Lung (tissue), 12 donors: Measurements from ENCODE around the gene SLC9A9. TPM values are rescaled to one million over a fixed set of nuclear protein-coding genes. Genes with fewer than 3 reads are reported as not detected.

Experiments
- ATAC-seq: fragments of 200-7000 bp; cut with Tn5 transposase; one replicate; pipeline ENCODE4 v1.9.1; 2020; ENCODE audit warnings: moderate number of reproducible peaks; ENCODE audit not compliant: insufficient read depth, low FRiP score
- DNase-seq, 3 donors: peaks; one replicate each; pipeline ENCODE4 v3.0.0-alpha.2; 2013 to 2017
- H3K27ac ChIP-seq, 2 donors: one replicate each; pipeline ENCODE4 v1.5.1; 2013; ENCODE audit warnings: mild to moderate bottlenecking in 2 of 2, moderate library complexity in 2 of 2, control low read depth in 1 of 2, inconsistent platforms in 1 of 2, low read depth in 1 of 2, low read length in 1 of 2
- H3K27me3 ChIP-seq, 3 donors: one replicate each; pipeline ENCODE4 v1.5.1; 2013; ENCODE audit warnings: low read length in 2 of 3; ENCODE audit not compliant: control insufficient read depth in 3 of 3, insufficient read depth in 3 of 3
- H3K36me3 ChIP-seq, 4 donors: one replicate each; pipeline ENCODE4 v1.5.1; 2013; ENCODE audit warnings: low read length in 4 of 4, mild to moderate bottlenecking in 1 of 4, moderate library complexity in 1 of 4; ENCODE audit not compliant: control insufficient read depth in 4 of 4, insufficient read depth in 4 of 4
- H3K4me1 ChIP-seq, 5 donors: one replicate each; pipeline ENCODE4 v1.5.1; 2013; ENCODE audit warnings: low read length in 5 of 5, mild to moderate bottlenecking in 2 of 5, moderate library complexity in 1 of 5; ENCODE audit not compliant: control insufficient read depth in 5 of 5, insufficient read depth in 5 of 5
- H3K4me3 ChIP-seq: one replicate; pipeline ENCODE4 v1.5.1; 2013; ENCODE audit warnings: mild to moderate bottlenecking, control low read depth, moderate library complexity
- H3K9ac ChIP-seq, 2 donors: one replicate each; pipeline ENCODE4 v1.5.1; 2013; ENCODE audit warnings: low read length in 2 of 2, control low read depth in 1 of 2; ENCODE audit not compliant: insufficient read depth in 1 of 2
- H3K9me3 ChIP-seq, 4 donors: one replicate each; pipeline ENCODE4 v1.5.1; 2013; ENCODE audit warnings: low read length in 3 of 4, mild to moderate bottlenecking in 1 of 4, moderate library complexity in 1 of 4; ENCODE audit not compliant: control insufficient read depth in 4 of 4, insufficient read depth in 3 of 4
- WGBS, 2 donors: extraction: QIAGEN DNeasy Blood & Tissue Kit; methylation state at CpG; one replicate each; pipeline ENCODE4 v1.1.7; 2013; 5-methylcytosine and 5-hydroxymethylcytosine counted together
- polyA plus RNA-seq, 2 donors: library from polyadenylated mRNA; stranded (reverse); fragments of 200-250 nt; gene quantifications; one replicate each; pipeline ENCODE4 v1.2.1, GENCODE V29; 2013
- total RNA-seq, 2 donors: library from RNA; depleted of rRNA in 1 of 2; stranded (reverse); fragments of >200 nt in 1 of 2; gene quantifications; one replicate each; pipeline ENCODE4 v1.2.1, GENCODE V29; 2014 to 2021
- TF ChIP-seq, protein P1 (sequence below): IDR thresholded peaks from 2 replicates; pipeline ENCODE4 v1.5.1; 2012; ENCODE audit warnings: mild to moderate bottlenecking; ENCODE audit errors: control extremely low read depth, extremely low read depth
- donor health status: control.
- donor health status: control.
- donor health status: Bipolar disorder and iron deficiency.
- donor health status: healthy.
- donor health status: DM: yes; HTN: yes; CAD: no.

The SLC9A9 gene
- total and polyA plus RNA-seq, 4 donors, result 2.2 to 66.3 (median 8.2) TPM

- no peak overlapping the region for H3K4me3 ChIP-seq
- H3K27ac ChIP-seq, result no peak overlapping the region
- no peak overlapping the region for H3K9ac ChIP-seq
- 84 to 88% methylated on average over 1 of the region's 1 CpG for WGBS, 2 donors
- H3K4me1 ChIP-seq, result no peaks in the 10 kb centered on the region
- no peak for DNase-seq
- TF ChIP-seq, protein P1, sequence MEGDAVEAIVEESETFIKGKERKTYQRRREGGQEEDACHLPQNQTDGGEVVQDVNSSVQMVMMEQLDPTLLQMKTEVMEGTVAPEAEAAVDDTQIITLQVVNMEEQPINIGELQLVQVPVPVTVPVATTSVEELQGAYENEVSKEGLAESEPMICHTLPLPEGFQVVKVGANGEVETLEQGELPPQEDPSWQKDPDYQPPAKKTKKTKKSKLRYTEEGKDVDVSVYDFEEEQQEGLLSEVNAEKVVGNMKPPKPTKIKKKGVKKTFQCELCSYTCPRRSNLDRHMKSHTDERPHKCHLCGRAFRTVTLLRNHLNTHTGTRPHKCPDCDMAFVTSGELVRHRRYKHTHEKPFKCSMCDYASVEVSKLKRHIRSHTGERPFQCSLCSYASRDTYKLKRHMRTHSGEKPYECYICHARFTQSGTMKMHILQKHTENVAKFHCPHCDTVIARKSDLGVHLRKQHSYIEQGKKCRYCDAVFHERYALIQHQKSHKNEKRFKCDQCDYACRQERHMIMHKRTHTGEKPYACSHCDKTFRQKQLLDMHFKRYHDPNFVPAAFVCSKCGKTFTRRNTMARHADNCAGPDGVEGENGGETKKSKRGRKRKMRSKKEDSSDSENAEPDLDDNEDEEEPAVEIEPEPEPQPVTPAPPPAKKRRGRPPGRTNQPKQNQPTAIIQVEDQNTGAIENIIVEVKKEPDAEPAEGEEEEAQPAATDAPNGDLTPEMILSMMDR, result no peak
- ATAC-seq, result no peak
- H3K9me3 ChIP-seq, result no peaks in the 10 kb centered on the region
- no peaks in the 10 kb centered on the region for H3K27me3 ChIP-seq
- no peaks in the 10 kb centered on the region for H3K36me3 ChIP-seq
Measured at GRCh38 chr3:143693506-143693905, 154.8 kb downstream of the SLC9A9 start.

DNA sequence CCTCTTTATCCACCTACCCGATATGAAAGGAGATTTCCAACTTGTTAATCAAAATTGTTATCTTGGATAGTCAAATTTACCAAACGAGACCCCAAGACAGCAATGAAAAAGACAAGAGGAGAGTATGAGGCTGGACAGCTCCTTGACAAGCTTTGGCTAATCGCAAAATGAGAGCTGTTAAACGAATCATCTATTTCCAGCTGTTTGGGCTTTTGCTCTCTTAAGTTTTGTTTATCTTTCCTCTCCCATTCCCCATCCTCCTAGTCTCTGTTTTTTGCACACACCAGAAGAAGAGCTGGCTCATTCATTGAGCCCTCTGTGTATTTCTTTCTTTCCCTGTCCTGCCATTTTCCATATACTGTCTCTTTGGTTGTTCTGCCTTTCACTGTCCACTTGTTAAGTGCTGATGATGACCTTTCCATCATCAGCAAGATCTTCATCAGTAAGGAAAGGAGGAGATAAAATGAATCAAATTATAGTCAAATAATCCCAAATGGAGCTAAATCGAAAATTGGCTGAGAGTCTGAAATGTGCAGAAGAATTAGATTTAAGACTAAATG, 161.6 kb downstream of the SLC9A9 start:
- H3K4me1 ChIP-seq, result peaks cover 0 to 30% (median 6%) of the 10 kb centered on the region in 5 donors
- TF ChIP-seq, protein P1, result no peak
- DNase-seq, result peak in 2 of 3 donors; percentile 69 to 76
- 83 to 89% methylated on average over 5 of the region's 5 CpGs for WGBS, 2 donors
- no peaks in the 10 kb centered on the region for H3K9me3 ChIP-seq
- no peak overlapping the region for H3K27ac ChIP-seq
- no peaks in the 10 kb centered on the region for H3K27me3 ChIP-seq
- H3K4me3 ChIP-seq, result no peak overlapping the region
- no peak overlapping the region for H3K9ac ChIP-seq
- ATAC-seq, result no peak
- no peaks in the 10 kb centered on the region for H3K36me3 ChIP-seq

DNA sequence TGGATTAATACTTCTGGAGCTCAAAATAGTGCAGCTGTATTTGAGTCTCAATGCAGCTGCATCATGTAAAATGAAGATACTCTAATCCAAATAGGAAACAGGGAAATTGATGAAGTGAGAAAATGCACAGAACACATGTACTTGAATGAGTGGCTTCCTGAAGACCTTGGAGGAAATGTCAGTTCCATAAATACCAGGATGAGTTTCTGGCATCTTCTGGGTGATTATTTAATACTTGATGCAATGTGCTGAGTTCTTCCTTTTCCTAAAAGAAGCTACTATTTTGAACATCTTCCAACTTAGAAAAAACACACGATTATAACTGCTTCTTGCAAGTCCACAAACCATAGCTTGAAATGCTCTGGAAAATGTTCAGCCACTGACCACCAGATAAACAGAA, 162.8 kb downstream of the SLC9A9 start:
- no peak for ATAC-seq
- WGBS, 2 donors, result 34 to 66% methylated on average over 1 of the region's 1 CpG
- no peak overlapping the region for H3K9ac ChIP-seq
- no peak overlapping the region for H3K27ac ChIP-seq
- H3K4me1 ChIP-seq, result peaks cover 0 to 30% (median 6%) of the 10 kb centered on the region in 5 donors
- no peaks in the 10 kb centered on the region for H3K36me3 ChIP-seq
- TF ChIP-seq, protein P1, result no peak
- no peaks in the 10 kb centered on the region for H3K9me3 ChIP-seq
- H3K4me3 ChIP-seq, result no peak overlapping the region
- H3K27me3 ChIP-seq, result no peaks in the 10 kb centered on the region
- DNase-seq, result peak; percentile 18 to 98 (median 96)

DNA sequence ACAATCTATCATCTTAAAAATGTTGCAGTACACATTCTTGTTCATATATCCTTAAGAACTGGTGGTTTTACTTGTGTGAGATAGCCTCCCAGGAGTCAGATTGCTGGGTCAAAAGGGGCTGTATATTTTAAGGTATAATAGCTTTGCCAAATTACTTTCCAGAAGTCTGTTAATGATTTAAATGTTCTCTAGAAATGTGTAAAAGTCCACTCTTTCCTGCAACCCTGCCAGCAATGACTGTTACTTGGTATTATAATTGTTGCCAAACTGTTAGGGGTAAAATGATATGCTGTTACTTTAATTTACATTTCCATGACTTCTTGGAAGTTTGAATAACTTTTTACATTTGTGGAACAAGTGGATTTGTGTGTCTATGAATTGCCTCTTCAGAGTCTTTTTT, 170.8 kb downstream of the SLC9A9 start:
- no peak overlapping the region for H3K4me3 ChIP-seq
- peaks cover 0 to 24% (median 0%) of the 10 kb centered on the region in 5 donors for H3K4me1 ChIP-seq
- no peaks in the 10 kb centered on the region for H3K9me3 ChIP-seq
- DNase-seq (peak in 1 of 3 donors; percentile 19), ATAC-seq (no peak)
- no peaks in the 10 kb centered on the region for H3K27me3 ChIP-seq
- no peaks in the 10 kb centered on the region for H3K36me3 ChIP-seq
- H3K9ac ChIP-seq, result no peak overlapping the region
- TF ChIP-seq, protein P1, result no peak
- no peak overlapping the region for H3K27ac ChIP-seq
